ENCODE data around the gene SGSM1. TPM values are rescaled to one million over a fixed set of nuclear protein-coding genes. Genes with fewer than 3 reads are reported as not detected.
"Not testable (repeated sequence)": the region's sequence is repeated elsewhere in the genome, so short reads cannot be mapped to it uniquely, and the experiment has no call there.

SGSM1 gene
- total RNA-seq, 6 experiments from 2014 or later: 0.11 to 0.78 (median 0.41) TPM

GRCh38 chr22:24894220-24894975 is 88.4 kb downstream of the SGSM1 start:
- DNase-seq: peak; percentile 89 to 95 (median 94)
- Histone ChIP-seq H3K27ac (peak overlapping the region; percentile 52 to 73 (median 53)), H3K27me3 (no peaks in the 10 kb centered on the region), H3K4me1 (peaks cover 0 to 14% (median 6%) of the 10 kb centered on the region in 4 donors), H3K4me3 (no peak overlapping the region), H3K36me3 (no peaks in the 10 kb centered on the region), H3K9me3 (no peaks in the 10 kb centered on the region)
- ATAC-seq: peak; percentile 89 to 96 (median 93)
- intact Hi-C loops (cut with DNase I): no loop called here
- WGBS (ENCODE audit: insufficient coverage, low coverage, low lambda C conversion rate, missing lambda C conversion rate): 14% methylated on average over 8 of the region's 16 CpGs
- TF ChIP-seq CTCF (IDR thresholded peaks at IDR 0.05): no peak

DNA sequence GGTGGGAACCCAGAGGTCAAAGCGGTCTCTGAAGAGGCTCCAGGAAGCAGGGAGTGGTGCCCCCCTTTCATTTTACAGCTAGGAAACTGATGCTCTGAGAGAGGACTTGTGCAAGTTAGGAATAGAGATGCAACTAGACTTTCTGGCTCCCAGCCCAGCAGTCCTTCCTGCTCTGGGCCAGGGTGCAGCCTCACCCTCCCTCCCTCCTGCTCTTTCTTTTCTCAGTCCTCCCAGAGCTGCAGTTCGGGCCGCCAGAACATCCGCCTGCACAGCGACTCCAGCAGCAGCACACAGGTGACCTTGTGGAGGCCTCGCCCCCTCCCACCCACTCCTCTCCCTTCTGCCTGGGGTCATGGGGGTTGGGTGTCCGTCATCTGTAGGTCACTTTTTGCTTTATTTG is 89.0 kb downstream of the SGSM1 start:
- DNase-seq (peak; percentile 77 to 83 (median 81)), ATAC-seq (peak; percentile 69 to 79 (median 75))
- Histone ChIP-seq H3K4me3 (no peak overlapping the region), H3K36me3 (no peaks in the 10 kb centered on the region), H3K27me3 (no peaks in the 10 kb centered on the region), H3K9me3 (no peaks in the 10 kb centered on the region), H3K27ac (peak overlapping the region; percentile 41 to 51 (median 44)), H3K4me1 (peaks cover 0 to 14% (median 6%) of the 10 kb centered on the region in 4 donors)
- intact Hi-C loops (cut with DNase I): no loop called here
- TF ChIP-seq CTCF (IDR thresholded peaks at IDR 0.05) (no peak), POLR2A (IDR thresholded peaks at IDR 0.05) (no peak)
- WGBS (ENCODE audit: insufficient coverage, low coverage, low lambda C conversion rate, missing lambda C conversion rate): 12% methylated on average over 6 of the region's 7 CpGs

- no peak overlapping the region for H3K4me3 ChIP-seq
- H3K27ac ChIP-seq: no peak overlapping the region
- no peak for DNase-seq
- H3K9me3 ChIP-seq: no peaks in the 10 kb centered on the region
- intact Hi-C loops (cut with DNase I): no loop called here
- 82% methylated on average over 2 of the region's 2 CpGs for WGBS (ENCODE audit: insufficient coverage, low coverage, low lambda C conversion rate, missing lambda C conversion rate)
- no peak for ATAC-seq
- no peaks in the 10 kb centered on the region for H3K4me1 ChIP-seq
- H3K36me3 ChIP-seq: no peaks in the 10 kb centered on the region
- TF ChIP-seq POLR2A (IDR thresholded peaks at IDR 0.05) (no peak), CTCF (IDR thresholded peaks at IDR 0.05) (no peak)
- no peaks in the 10 kb centered on the region for H3K27me3 ChIP-seq
Measured at GRCh38 chr22:24901448-24901847, 95.4 kb downstream of the SGSM1 start.

GRCh38 chr22:24905909-24906308 is 99.9 kb downstream of the SGSM1 start:
- Histone ChIP-seq H3K4me3 (no peak overlapping the region), H3K4me1 (no peaks in the 10 kb centered on the region), H3K27ac (no peak overlapping the region), H3K27me3 (no peaks in the 10 kb centered on the region), H3K9me3 (no peaks in the 10 kb centered on the region), H3K36me3 (no peaks in the 10 kb centered on the region)
- WGBS (ENCODE audit: insufficient coverage, low coverage, low lambda C conversion rate, missing lambda C conversion rate): 86% methylated on average over 1 of the region's 1 CpG
- DNase-seq: no peak
- intact Hi-C loops (cut with DNase I): no loop called here
- no peak for ATAC-seq
- TF ChIP-seq CTCF (IDR thresholded peaks at IDR 0.05) (no peak), POLR2A (IDR thresholded peaks at IDR 0.05) (no peak)

DNA sequence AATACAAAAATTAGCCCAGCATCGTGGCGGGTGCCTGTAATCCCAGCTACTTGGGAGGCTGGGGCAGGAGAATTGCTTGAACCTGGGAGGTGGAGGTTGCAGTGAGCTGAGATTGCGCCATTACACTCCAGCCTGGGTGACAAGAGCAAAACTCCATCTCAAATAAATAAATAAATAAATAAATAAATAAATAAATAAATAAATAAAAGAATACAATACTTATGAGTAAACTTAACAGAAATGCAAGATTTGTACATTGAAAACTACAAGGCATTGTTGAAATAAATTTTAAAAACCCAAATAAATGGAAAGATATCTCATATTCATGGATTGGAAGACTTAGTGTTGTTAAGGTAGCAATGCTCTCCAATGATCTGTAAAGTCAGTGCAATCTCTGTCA is 101.1 kb downstream of the SGSM1 start:
- DNase-seq; H3K36me3 ChIP-seq; H3K27ac ChIP-seq; ATAC-seq; H3K9me3 ChIP-seq; H3K4me1 ChIP-seq; H3K4me3 ChIP-seq; intact Hi-C loops (cut with DNase I); H3K27me3 ChIP-seq: not testable (repeated sequence)
- 82% methylated on average over 3 of the region's 3 CpGs for WGBS (ENCODE audit: insufficient coverage, low coverage, low lambda C conversion rate, missing lambda C conversion rate)

Measured in right lobe of liver (tissue), 6 donors.